HCT116 (cell line): Measurements from ENCODE around the gene HTRA3. TPM values are rescaled to one million over a fixed set of nuclear protein-coding genes. Genes with fewer than 3 reads are reported as not detected.

ENCODE experiments used
- ATAC-seq: fragments of 200-7000 bp; cut with Tn5 transposase; 2 replicates; pipeline ENCODE4 v1.9.1; 2020; ENCODE audit warnings: mild to moderate bottlenecking, moderate library complexity
- BruUV-seq: library from RNA; stranded (reverse); fragments of 400-500 nt; replicated peaks from 2 replicates; lab custom pipeline; 2021; lab: Mats Ljungman, UMichigan
- CTCF ChIA-PET: fragments of 300-600 bp; sonication (Branson Sonifier 250); formaldehyde crosslinking; loops from one replicate; lab custom pipeline; 2021; ENCODE audit warnings: antibody characterized with exemption; lab: Charles Lee
- POLR2A ChIA-PET: fragments of 300-600, 350-600 bp; sonication (Branson Sonifier 250); formaldehyde crosslinking; loops from one replicate; lab custom pipeline; 2021; ENCODE audit warnings: antibody characterized with exemption; lab: Charles Lee
- RAD21 ChIA-PET, 2 experiments: fragments of 300-600 bp; sonication (Branson Sonifier 250); formaldehyde crosslinking; loops; one replicate each; lab custom pipeline; 2023; ENCODE audit warnings: low total read pairs in 2 of 2; ENCODE audit not compliant: uncharacterized antibody in 2 of 2, unreplicated experiment in 2 of 2, low non-redundant PET in 1 of 2; lab: Charles Lee
- DNase-seq: peaks from one replicate; pipeline ENCODE4 v3.0.0-alpha.2; 2010; ENCODE audit warnings: low read depth, low spot score
- H2AFZ ChIP-seq: fragments of 200-600 bp; shearing (Covaris generic), sonication (generic); 2 replicates; pipeline ENCODE4 v1.6.1; 2017; ENCODE audit warnings: low read depth, mixed run types, mixed read lengths, antibody characterized with exemption, low read length; ENCODE audit not compliant: poor library complexity, severe bottlenecking
- H3K27ac ChIP-seq: 2 replicates; pipeline ENCODE4 v1.5.1; 2012; ENCODE audit warnings: low read depth, low read length
- H3K27me3 ChIP-seq: fragments of 200-600 bp; sonication (generic); 2 replicates; pipeline ENCODE4 v1.6.1; 2016; ENCODE audit warnings: mixed run types, low read length, mixed read lengths; ENCODE audit not compliant: insufficient read depth
- H3K36me3 ChIP-seq, 2 experiments: fragments of 200-500 bp in 1 of 2; fragments of 200-600 bp in 1 of 2; sonication (Bioruptor generic) in 1 of 2; sonication (generic) in 1 of 2; 2 replicates each; pipeline versions ENCODE4 v1.5.1 to v1.6.1; 2014 to 2016; ENCODE audit warnings: low read length in 2 of 2, inconsistent platforms in 1 of 2, mixed read lengths in 1 of 2, mixed run types in 1 of 2; ENCODE audit not compliant: insufficient read depth in 2 of 2, control insufficient read depth in 1 of 2
- H3K4me1 ChIP-seq, 2 experiments: fragments of 200-600 bp in 1 of 2; sonication (generic) in 1 of 2; 2 replicates each; pipeline versions ENCODE4 v1.5.1 to v1.6.1; 2012 to 2017; ENCODE audit warnings: low read length in 2 of 2, inconsistent platforms in 1 of 2, mild to moderate bottlenecking in 1 of 2, mixed read lengths in 1 of 2, mixed run types in 1 of 2, moderate library complexity in 1 of 2; ENCODE audit not compliant: insufficient read depth in 2 of 2, control insufficient read depth in 1 of 2
- H3K4me2 ChIP-seq: fragments of 200-600 bp; sonication (generic); 2 replicates; pipeline ENCODE4 v1.6.1; 2017; ENCODE audit warnings: mixed run types, low read length, mixed read lengths
- H3K4me3 ChIP-seq, 2 experiments: fragments of 200-600 bp in 1 of 2; sonication (generic) in 1 of 2; replicated peaks in 1 of 2; 2 replicates each; pipeline ENCODE4 v1.5.1; 2011 to 2016; ENCODE audit warnings: low read length in 2 of 2, control low read depth in 1 of 2, low read depth in 1 of 2, mild to moderate bottlenecking in 1 of 2, mixed read lengths in 1 of 2, mixed run types in 1 of 2
- H3K79me2 ChIP-seq: fragments of 200-600 bp; sonication (generic); 2 replicates; pipeline ENCODE4 v1.6.1; 2017; ENCODE audit warnings: mild to moderate bottlenecking, mixed run types, low read length, moderate library complexity, mixed read lengths; ENCODE audit not compliant: insufficient read depth
- H3K9ac ChIP-seq: fragments of 200-600 bp; sonication (generic); 2 replicates; pipeline ENCODE4 v1.6.1; 2016; ENCODE audit warnings: low read length, mixed read lengths
- H3K9me2 ChIP-seq: fragments of 200-600 bp; sonication (generic), shearing (Covaris generic); 2 replicates; pipeline ENCODE4 v1.6.1; 2017; ENCODE audit warnings: mixed run types, mild to moderate bottlenecking, moderate library complexity; ENCODE audit not compliant: insufficient read depth
- H3K9me3 ChIP-seq, 2 experiments: fragments of 200-500 bp in 1 of 2; fragments of 200-600 bp in 1 of 2; sonication (Bioruptor generic) in 1 of 2; sonication (generic) in 1 of 2; 2 replicates each; pipeline ENCODE4 v1.6.1; 2014 to 2017; ENCODE audit warnings: low read length in 2 of 2, mixed read lengths in 2 of 2, inconsistent platforms in 1 of 2, low read depth in 1 of 2, mild to moderate bottlenecking in 1 of 2, mixed run types in 1 of 2, moderate library complexity in 1 of 2; ENCODE audit not compliant: control insufficient read depth in 1 of 2, insufficient read depth in 1 of 2
- H4K20me1 ChIP-seq: fragments of 200-600 bp; sonication (generic), shearing (Covaris generic); 2 replicates; pipeline ENCODE4 v1.6.1; 2017; ENCODE audit warnings: mixed run types, mild to moderate bottlenecking, moderate library complexity; ENCODE audit not compliant: insufficient read depth
- ATF3 ChIP-seq: IDR thresholded peaks from 2 replicates; pipeline ENCODE4 v1.6.1; 2012
- CBX3 ChIP-seq: IDR thresholded peaks from 2 replicates; pipeline ENCODE4 v1.6.1; 2012; ENCODE audit warnings: low read depth
- CEBPB ChIP-seq: IDR thresholded peaks from 2 replicates; pipeline ENCODE4 v1.6.1; 2012; ENCODE audit warnings: low read depth
- CTCF ChIP-seq, 3 experiments: fragments of 200-600 bp in 1 of 3; sonication (generic) in 1 of 3; IDR thresholded peaks in 2 of 3; conservative IDR thresholded peaks in 1 of 3; 2 replicates each; pipeline ENCODE4 v1.5.1; 2012 to 2017; ENCODE audit warnings: low read depth in 2 of 3, low read length in 2 of 3, antibody characterized with exemption in 1 of 3, borderline replicate concordance in 1 of 3, control low read depth in 1 of 3, mild to moderate bottlenecking in 1 of 3, mixed read lengths in 1 of 3, mixed run types in 1 of 3, moderate library complexity in 1 of 3; ENCODE audit not compliant: insufficient read depth in 1 of 3
- EZH2 ChIP-seq: fragments of 200-600 bp; sonication (generic); IDR thresholded peaks from 2 replicates; pipeline ENCODE4 v1.6.1; 2017; ENCODE audit warnings: antibody characterized with exemption, mixed run types
- EZH2phosphoT487 ChIP-seq: fragments of 200-600 bp; IDR thresholded peaks from 2 replicates; pipeline ENCODE4 v1.6.1; 2018; ENCODE audit warnings: antibody characterized with exemption, borderline replicate concordance
- JUND ChIP-seq: IDR thresholded peaks from 2 replicates; pipeline ENCODE4 v1.6.1; 2012
- REST ChIP-seq: IDR thresholded peaks from 2 replicates; pipeline ENCODE4 v1.6.1; 2012; ENCODE audit warnings: low read depth
- SIN3A ChIP-seq: IDR thresholded peaks from 2 replicates; pipeline ENCODE4 v1.6.1; 2012; ENCODE audit warnings: low read depth
- YY1 ChIP-seq: IDR thresholded peaks from 2 replicates; pipeline ENCODE4 v1.6.1; 2011; ENCODE audit warnings: low read length, low read depth, moderate library complexity, mild to moderate bottlenecking; ENCODE audit not compliant: insufficient replicate concordance; ENCODE audit errors: extremely low read depth
- intact Hi-C: fragments of 100-400 bp; cut with micrococcal nuclease; formaldehyde crosslinking; loops from 2 replicates; pipeline ENCODE4 v1.10.0; 2022
- total RNA-seq: library from RNA; stranded (reverse); gene quantifications from one replicate; pipeline ENCODE4 v1.2.1, GENCODE V29; 2021; ENCODE audit not compliant: unreplicated experiment

Gene HTRA3
- total RNA-seq, 1 experiment from 2014 or later: not detected

GRCh38 chr4:8308144-8308543, 38.6 kb downstream of the HTRA3 start:
- no peak overlapping the region for H3K4me3 ChIP-seq
- no peaks in the 10 kb centered on the region for H3K27me3 ChIP-seq
- no peaks in the 10 kb centered on the region for H3K79me2 ChIP-seq
- no peak overlapping the region for H3K27ac ChIP-seq
- ChIA-PET RAD21 (no interaction called here), POLR2A (no interaction called here), CTCF (no interaction called here)
- no peaks in the 10 kb centered on the region for H3K9me3 ChIP-seq
- H3K9ac ChIP-seq: no peak overlapping the region
- TF ChIP-seq CBX3 (no peak), CEBPB (no peak), CTCF (IDR thresholded peaks at IDR 0.05 in 2 of 3, conservative IDR thresholded peaks at IDR 0.05 in 1 of 3; ENCODE audit: borderline replicate concordance in 1 of 3, insufficient read depth in 1 of 3, low read depth in 2 of 3, low read length in 2 of 3) (no peak), REST (no peak), EZH2phosphoT487 (no peak), SIN3A (no peak), YY1 (no peak), EZH2 (no peak), JUND (no peak), ATF3 (no peak)
- BruUV-seq: no TSS peak
- peaks cover 3 to 17% of the 10 kb centered on the region in 2 experiments; a peak in 3 of 4 replicates for H3K4me1 ChIP-seq
- no peak overlapping the region for H3K4me2 ChIP-seq
- DNase-seq (no peak), ATAC-seq (no peak)
- H2AFZ ChIP-seq: no peak overlapping the region
- no peaks in the 10 kb centered on the region for H3K36me3 ChIP-seq
- H3K9me2 ChIP-seq: no peaks in the 10 kb centered on the region
- intact Hi-C loops: no loop called here
- H4K20me1 ChIP-seq: no peaks in the 10 kb centered on the region
